ENCODE data around the gene MUC12. TPM values are rescaled to one million over a fixed set of nuclear protein-coding genes. Genes with fewer than 3 reads are reported as not detected.
A peak's percentile ranks its signal among the peaks of the same experiment; 100 is the strongest.

The MUC12 gene
- total and polyA plus RNA-seq, 2 of the 13 experiments (the other 11 are each of a cell fraction or from before 2014, with no cell fraction given) = not detected

GRCh38 chr7:100965723-100966541 is 3.4 kb upstream of the MUC12 start (continued):
- TF ChIP-seq PAF1 (CRISPR knock-in tag; IDR thresholded peaks at IDR 0.05) = no peak
- TF ChIP-seq PCBP1 (IDR thresholded peaks at IDR 0.05; ENCODE audit: borderline replicate concordance, low read depth, low read length) = 0 out of 2 replicates have a peak, but pooled peaks have one; percentile 7
- no peak for TF ChIP-seq NONO (IDR thresholded peaks at IDR 0.05)
- peak; percentile 57 for TF ChIP-seq NONO (CRISPR knock-in tag; conservative IDR thresholded peaks at IDR 0.05)
- TF ChIP-seq ZNF18 (CRISPR knock-in tag; IDR thresholded peaks at IDR 0.05; ENCODE audit: insufficient replicate concordance) = no peak
- no peak for TF ChIP-seq SRSF9 (IDR thresholded peaks at IDR 0.05; ENCODE audit: borderline replicate concordance, insufficient read depth, low read depth, low read length, poor library complexity, severe bottlenecking)
- TF ChIP-seq MEIS1 (CRISPR knock-in tag; IDR thresholded peaks at IDR 0.05; ENCODE audit: borderline replicate concordance) = no peak
- 0 out of 2 replicates have a peak, but pooled peaks have one; percentile 39 for TF ChIP-seq ZNF777 (CRISPR knock-in tag; IDR thresholded peaks at IDR 0.05)
- TF ChIP-seq ZNF274 (CRISPR knock-in tag; IDR thresholded peaks at IDR 0.05) = 0 out of 2 replicates have a peak, but pooled peaks have one; percentile 21
- TF ChIP-seq KDM2A (CRISPR knock-in tag; IDR thresholded peaks at IDR 0.05; ENCODE audit: borderline replicate concordance, low read depth) = peak; percentile 89
- peak; percentile 50; the same call in 1 of the 2 replicates for TF ChIP-seq THAP11 (CRISPR knock-in tag; IDR thresholded peaks at IDR 0.05)
- TF ChIP-seq GATAD2A (CRISPR knock-in tag; IDR thresholded peaks at IDR 0.05) = 0 out of 2 replicates have a peak, but pooled peaks have one; percentile 39
- peak; percentile 60; the same call in 1 of the 2 replicates for TF ChIP-seq SPEN (CRISPR knock-in tag; IDR thresholded peaks at IDR 0.05; ENCODE audit: low read depth)
- no peak for TF ChIP-seq ZNF253 (CRISPR knock-in tag; IDR thresholded peaks at IDR 0.05; ENCODE audit: borderline replicate concordance)
- TF ChIP-seq MLX (CRISPR knock-in tag; IDR thresholded peaks at IDR 0.05) = no peak
- peak; percentile 87; the same call in 1 of the 2 replicates for TF ChIP-seq MTF2 (CRISPR knock-in tag; IDR thresholded peaks at IDR 0.05; ENCODE audit: borderline replicate concordance)
- no peak for TF ChIP-seq MAFF (IDR thresholded peaks at IDR 0.05; ENCODE audit: low read depth, low read length)
- TF ChIP-seq KDM4B (CRISPR knock-in tag; IDR thresholded peaks at IDR 0.05) = no peak
- no peak for TF ChIP-seq ZC3H4 (CRISPR knock-in tag; IDR thresholded peaks at IDR 0.05; ENCODE audit: borderline replicate concordance)
- 0 out of 2 replicates have a peak, but pooled peaks have one; percentile 47 for TF ChIP-seq ZSCAN25 (CRISPR knock-in tag; IDR thresholded peaks at IDR 0.05)
- 0 out of 2 replicates have a peak, but pooled peaks have one; percentile 50 for TF ChIP-seq ZNF547 (CRISPR knock-in tag; IDR thresholded peaks at IDR 0.05)
- TF ChIP-seq SP1 (IDR thresholded peaks at IDR 0.05) = no peak
- TF ChIP-seq SP1 (CRISPR knock-in tag; IDR thresholded peaks at IDR 0.05) = peak; percentile 64; the same call in 1 of the 2 replicates
- peak; percentile 48; the same call in 1 of the 2 replicates for TF ChIP-seq SAP130 (CRISPR knock-in tag; IDR thresholded peaks at IDR 0.05; ENCODE audit: low read depth)
- no peak for TF ChIP-seq CCDC6 (CRISPR knock-in tag; IDR thresholded peaks at IDR 0.05)

All from HepG2 (cell line).